Activated CD4-positive, alpha-beta T cell treated with anti-CD3 and anti-CD28 coated beads, Interleukin-2, amount 50 U/mL, for 24 hours (primary cell): ENCODE data around the gene XPA.
"Not testable (repeated sequence)": the region's sequence is repeated elsewhere in the genome, so short reads cannot be mapped to it uniquely, and the experiment has no call there.

ENCODE experiments used
- DNase-seq, 2 donors: peaks; one replicate each; pipeline ENCODE4 v3.0.0-alpha.2; 2020; ENCODE audit warnings: low read depth in 1 of 2, low spot score in 1 of 2

XPA gene

DNA sequence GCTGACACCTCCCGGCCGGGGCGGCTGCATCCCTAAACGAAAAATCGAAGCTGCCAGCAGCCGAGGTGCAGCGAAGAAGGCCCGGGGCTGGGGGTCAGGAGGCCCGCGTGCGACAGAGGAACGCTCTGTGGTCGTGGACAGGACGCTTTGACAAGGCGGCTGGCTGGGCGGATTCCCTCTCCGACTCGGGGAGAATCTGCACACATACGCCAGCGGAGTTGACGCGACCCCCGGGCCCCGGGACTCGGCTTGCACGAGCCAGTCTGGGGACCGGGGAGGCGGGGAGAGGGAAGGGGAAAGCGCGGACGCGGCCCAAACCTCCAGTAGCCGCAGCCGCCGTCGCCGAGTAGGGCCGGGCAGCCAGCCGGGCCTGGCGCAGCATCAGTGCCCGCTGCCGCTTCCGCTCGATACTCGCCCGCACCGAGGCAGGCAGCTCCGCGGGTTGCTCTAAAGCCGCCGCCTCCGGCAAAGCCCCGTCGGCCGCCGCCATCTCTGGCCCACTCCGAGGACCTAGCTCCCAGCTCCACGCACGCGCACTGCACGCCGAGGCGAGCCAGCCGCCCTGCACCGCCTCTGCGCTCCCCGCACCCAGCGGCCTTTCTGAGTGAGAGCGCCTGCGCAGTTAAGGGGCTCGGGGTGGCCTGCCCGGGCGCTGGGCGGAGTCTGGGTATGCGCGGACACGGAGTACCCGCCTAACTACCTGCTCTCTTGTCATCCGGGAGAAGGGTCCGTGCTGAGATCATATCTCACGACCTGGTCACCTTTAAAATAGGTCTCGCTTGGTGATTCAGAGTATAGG, at the start of gene XPA:
Gene XPA (minus strand): TSS at position 538 of the 799 bp plus-strand sequence. CDS start 48 bp downstream, at position 490.
- DNase-seq: peak; percentile 92 to 96

GRCh38 chr9:97744710-97745708, 47.9 kb upstream of the XPA start:
- DNase-seq: no peak

DNA sequence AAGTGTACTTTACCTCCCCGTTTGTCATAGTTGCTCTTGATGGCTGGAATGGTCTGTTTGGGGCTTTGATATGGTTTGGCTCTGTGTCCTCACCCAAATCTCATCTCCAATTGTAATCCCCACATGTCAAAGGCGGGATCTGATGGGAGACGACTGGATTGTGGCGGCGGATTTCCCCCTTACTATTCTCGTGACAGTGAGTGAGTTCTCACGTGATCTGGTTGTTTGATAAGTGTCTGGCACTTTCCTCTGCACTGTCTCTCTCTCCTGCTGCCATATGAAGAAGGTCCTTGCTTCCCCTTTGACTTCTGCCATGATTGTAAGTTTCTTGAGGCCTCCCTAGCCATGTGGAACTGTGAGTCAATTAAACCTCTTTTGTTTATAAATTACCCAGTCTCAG, 46.9 kb upstream of the XPA start:
- not testable (repeated sequence) for DNase-seq

DNA sequence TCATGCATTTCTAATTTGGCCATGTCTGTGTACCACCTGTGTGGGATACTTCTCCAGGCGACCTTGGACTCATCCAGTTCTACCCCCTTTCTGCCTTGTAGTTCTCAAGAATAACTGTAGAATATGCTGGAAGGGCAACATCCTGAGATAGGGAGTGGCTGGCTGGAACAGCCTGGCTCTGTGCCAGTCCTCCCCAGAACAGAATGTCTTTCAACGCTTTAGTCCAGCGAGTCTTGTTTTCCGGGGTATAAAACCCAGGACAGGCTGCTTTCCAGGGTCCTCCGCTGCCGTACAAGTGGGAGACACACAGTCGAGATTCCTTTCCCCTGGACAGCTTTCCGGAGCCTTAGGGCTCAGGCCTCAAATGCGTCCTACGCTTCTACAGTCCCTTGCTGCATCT, 45.4 kb upstream of the XPA start:
- DNase-seq: no peak

DNA sequence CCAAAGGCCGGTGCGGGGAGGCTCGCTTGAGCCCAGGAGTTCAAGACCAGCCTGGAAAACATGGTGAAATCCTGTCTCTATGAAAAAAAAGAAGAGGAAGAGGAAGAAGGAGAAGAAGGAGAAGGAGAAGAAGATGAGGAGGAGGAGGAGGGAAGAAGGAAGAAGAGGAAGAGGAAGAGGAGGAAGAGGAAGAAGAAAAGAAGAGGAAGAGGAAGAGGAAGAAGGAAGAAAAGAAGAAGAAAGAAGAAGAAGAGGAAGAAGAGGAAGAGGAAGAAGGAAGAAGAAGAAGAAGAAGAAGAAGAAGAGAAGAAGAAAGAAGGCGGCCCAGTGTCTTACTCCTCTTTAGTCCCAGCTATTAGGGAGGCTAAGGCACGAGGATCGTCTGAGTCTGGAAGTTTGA, 44.8 kb upstream of the XPA start:
- no peak for DNase-seq

DNA sequence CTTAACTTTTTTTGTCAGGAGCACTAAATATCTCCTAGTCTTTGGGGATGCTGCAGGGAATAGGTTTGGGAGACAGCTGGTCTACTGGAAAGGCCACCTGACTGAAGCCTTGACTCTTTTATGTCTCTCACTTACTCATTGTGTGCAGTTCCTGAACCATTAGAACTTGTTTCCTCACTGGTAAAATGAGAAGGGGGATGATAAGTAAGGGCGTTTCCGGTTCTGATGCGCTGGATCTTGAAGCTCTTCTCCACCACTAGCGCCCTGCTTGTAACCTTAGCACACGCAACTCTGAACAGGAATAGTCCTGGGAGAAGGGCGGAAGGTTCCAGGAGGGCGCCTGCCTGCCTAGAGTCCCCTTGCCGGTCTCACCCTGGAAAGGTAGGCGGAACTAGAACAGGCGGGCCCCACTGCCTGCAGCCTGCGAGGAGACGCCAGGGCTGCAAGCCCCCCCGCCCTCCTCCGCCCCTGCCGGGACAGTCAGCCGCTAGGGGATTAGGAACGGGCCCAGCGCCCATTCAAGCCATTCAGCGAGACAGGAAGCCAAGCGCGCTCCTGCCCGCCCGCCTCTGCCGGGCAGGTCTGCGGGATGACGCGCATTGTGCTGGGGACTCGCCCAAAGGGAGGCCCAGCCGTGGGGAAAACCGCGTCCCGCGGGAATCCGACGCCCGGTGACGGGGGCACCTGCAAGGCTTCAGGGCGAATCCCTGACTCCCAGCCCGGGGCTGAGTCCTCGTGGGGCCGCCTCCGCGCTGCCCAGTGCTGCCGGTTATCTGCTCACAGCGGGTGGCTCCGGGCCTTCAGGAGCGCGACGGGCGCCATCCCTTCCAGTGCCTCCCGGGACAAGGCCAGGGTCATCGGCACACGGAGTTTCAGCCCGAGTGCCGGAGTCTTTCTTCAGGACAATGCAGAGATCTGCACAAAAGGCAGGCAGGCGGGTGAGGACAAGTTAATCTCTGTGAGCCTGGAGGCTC, 44.0 kb upstream of the XPA start:
- DNase-seq: peak; percentile 3 to 16

DNA sequence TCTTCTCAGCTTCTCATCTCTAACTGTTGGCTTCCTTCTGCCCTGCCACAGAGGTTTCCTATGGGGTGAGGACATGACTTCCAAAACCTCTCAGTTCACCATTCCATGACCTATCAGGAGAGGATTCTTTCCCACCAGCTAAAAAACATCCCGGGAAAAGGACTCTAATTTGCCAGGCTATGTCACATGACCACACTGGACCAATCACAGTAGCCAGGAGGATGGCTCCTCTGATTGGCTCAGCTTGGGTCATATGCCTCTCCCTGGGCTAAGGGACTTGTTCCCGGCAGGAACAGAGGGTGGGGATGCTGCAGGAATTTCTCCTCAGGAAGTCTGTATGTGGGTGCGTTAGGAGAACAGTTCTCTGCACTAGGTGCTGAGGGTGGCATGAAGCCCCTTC, 40.3 kb upstream of the XPA start:
- DNase-seq: no peak

- no peak for DNase-seq
Measured at GRCh38 chr9:97735070-97735600, 38.0 kb upstream of the XPA start.

GRCh38 chr9:97726716-97727115, 29.6 kb upstream of the XPA start:
- DNase-seq: no peak

- DNase-seq: no peak
Measured at GRCh38 chr9:97723819-97724218, 26.7 kb upstream of the XPA start.

GRCh38 chr9:97722331-97722730, 25.2 kb upstream of the XPA start:
- no peak for DNase-seq

DNA sequence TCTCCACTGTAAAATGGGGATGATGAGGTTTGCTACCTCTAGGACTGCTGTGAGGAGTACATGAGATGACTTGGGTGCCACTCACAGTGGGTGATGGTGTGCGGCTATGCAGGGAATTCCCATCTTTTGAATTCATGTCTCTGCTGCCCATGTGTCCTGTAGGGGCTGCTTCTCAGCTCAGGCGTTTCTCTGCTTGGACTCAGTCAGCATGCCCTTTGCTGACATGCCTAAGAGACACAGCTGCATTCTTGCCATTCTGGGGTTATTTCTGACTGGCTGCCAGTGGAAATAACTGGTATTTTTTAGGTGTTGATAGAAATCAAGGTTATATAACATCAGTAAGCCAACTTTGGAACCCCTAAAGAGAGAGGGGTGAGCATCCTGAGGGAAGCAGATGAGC, 24.3 kb upstream of the XPA start:
- no peak for DNase-seq

GRCh38 chr9:97717866-97718265, 20.7 kb upstream of the XPA start:
- DNase-seq: no peak

DNA sequence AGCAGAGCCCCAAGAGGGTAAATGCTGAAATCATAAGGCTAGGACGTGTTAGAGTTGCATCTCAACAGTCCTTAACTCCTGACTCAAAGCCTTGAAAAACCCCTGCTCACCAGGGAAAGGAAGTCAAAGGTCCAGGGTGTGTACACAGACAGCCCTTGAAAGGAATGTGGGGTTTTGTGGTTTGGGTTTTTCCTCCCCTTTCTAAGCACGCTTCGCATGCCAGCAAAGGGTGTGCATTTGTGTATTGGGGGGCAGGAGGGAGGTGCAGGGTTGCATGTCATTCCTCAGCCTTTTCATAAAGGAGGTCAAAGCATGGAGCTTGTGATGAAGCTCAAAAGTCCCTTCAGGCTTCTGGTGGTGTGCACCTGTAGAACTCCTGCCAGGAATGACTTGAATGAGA, 17.3 kb upstream of the XPA start:
- DNase-seq: no peak

GRCh38 chr9:97711223-97711626, 14.1 kb upstream of the XPA start:
- no peak for DNase-seq

- DNase-seq: peak in 1 of 2 donors; percentile 47
Measured at GRCh38 chr9:97710356-97711222, 13.4 kb upstream of the XPA start.

DNA sequence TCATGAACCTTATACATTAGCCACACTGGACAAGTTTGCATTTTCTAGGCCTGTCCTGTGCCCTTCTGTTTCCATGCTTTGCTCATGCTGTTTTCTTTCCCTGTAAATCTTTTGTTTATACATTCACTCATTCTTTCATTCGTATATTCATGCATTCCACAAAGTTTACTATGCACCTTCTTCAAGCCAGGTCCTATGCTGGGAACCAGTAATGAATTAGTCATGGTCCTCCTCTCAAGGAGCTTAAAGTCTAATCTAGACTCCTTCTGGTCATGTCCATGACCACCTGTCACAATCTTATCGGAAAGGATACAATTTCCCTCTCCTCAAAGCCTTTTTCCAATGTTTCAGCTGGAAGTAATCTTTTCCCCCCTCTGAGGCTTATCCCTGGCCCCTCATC, 9.1 kb upstream of the XPA start:
- DNase-seq: no peak

- DNase-seq: no peak
Measured at GRCh38 chr9:97705354-97705950, 8.3 kb upstream of the XPA start.

DNA sequence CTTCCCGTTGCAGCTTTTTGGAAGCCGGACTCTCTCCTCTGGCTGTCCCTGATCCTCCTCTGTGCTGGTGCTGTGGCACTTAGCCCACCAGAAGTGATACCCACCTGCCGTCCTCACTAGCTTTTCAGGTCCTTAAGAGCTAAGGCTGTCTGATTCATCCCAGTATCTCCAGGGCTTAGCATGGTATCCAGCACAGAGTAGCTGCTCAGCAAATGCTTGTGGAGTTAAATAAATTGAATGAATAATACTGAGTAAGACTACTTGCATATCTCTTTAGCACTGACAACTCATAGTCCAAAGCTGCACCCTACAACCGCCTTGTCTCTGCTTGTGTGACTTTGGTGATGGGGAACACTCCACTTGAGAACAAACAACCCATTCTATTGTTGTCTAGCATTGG, 7.7 kb upstream of the XPA start:
- DNase-seq: no peak
